NT2/D1 (cell line): ENCODE results near the gene COMMD9.
"Not testable (repeated sequence)": the region's sequence is repeated elsewhere in the genome, so short reads cannot be mapped to it uniquely, and the experiment has no call there.

Experiments
- SUZ12 ChIP-seq: IDR thresholded peaks from 2 replicates; pipeline ENCODE4 v1.6.1; 2011; ENCODE audit not compliant: insufficient read length, insufficient read depth; ENCODE audit errors: extremely low read depth
- YY1 ChIP-seq: IDR thresholded peaks from 2 replicates; pipeline ENCODE4 v1.6.1; 2011; ENCODE audit not compliant: insufficient read length, insufficient read depth
- ZNF274 ChIP-seq: IDR thresholded peaks from 2 replicates; pipeline ENCODE4 v1.6.1; 2011; ENCODE audit warnings: mild to moderate bottlenecking, low read depth, low read length

DNA sequence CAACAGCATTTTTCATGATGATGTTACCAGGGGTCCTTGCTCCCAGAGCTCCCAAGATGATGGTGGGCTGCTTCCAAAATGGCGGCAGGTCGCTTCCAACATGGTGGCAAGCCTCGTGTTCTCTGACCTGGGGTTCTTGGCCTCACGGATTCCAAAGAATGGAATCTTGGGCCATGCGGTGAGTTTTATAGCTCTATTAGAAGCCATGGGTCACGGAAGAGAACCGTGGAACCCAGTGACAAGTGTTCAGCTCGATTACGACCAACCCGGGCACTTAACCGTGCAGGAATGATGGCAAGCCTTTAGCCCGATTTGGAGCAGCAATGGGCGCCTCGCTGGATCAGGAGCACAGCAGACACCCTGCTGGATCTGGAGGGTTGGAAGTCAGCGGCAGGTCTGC, 35.7 kb upstream of the COMMD9 start:
- not testable (repeated sequence) for TF ChIP-seq YY1, SUZ12, ZNF274
